GM12878 (cell line): ENCODE measurements around the gene TSPAN11. TPM values are rescaled to one million over a fixed set of nuclear protein-coding genes. Genes with fewer than 3 reads are reported as not detected.

Source experiments
- ATAC-seq: fragments of 200-7000 bp; cut with Tn5 transposase; 3 replicates; pipeline ENCODE4 v1.9.1; 2020; ENCODE audit warnings: mild to moderate bottlenecking, moderate library complexity
- BruUV-seq: library from RNA; stranded (reverse); fragments of 400-500 nt; replicated peaks from 2 replicates; lab custom pipeline; 2021; lab: Mats Ljungman, UMichigan
- CTCF ChIA-PET: fragments of 300-600 bp; sonication (Branson Sonifier 250); formaldehyde crosslinking; extraction: SDS; loops from one replicate; lab custom pipeline; 2021; ENCODE audit warnings: inconsistent platforms; lab: Yijun Ruan, JAX
- POLR2A ChIA-PET: fragments of 350-600 bp; formaldehyde crosslinking; extraction: SDS; loops from one replicate; lab custom pipeline; 2021; ENCODE audit warnings: inconsistent platforms; lab: Charles Lee
- RAD21 ChIA-PET: fragments of 300-600 bp; sonication (Branson Sonifier 250); formaldehyde crosslinking; loops from one replicate; lab custom pipeline; 2023; ENCODE audit warnings: antibody characterized with exemption; ENCODE audit not compliant: unreplicated experiment; lab: Charles Lee
- SMC1A ChIA-PET: fragments of 300-600 bp; sonication (Branson Sonifier 250); formaldehyde crosslinking; loops from one replicate; lab custom pipeline; 2023; ENCODE audit not compliant: unreplicated experiment, uncharacterized antibody; lab: Charles Lee
- DNase-seq: peaks from one replicate; pipeline ENCODE4 v3.0.0-alpha.2; 2011; ENCODE audit warnings: low read depth, low spot score
- FAIRE-seq: peaks from 3 replicates; lab custom pipeline; 2011; peaks lifted over from hg19 to GRCh38; lab: Jason Lieb, UNC
- H2AFZ ChIP-seq: 2 replicates; pipeline ENCODE4 v1.6.0; 2011; ENCODE audit warnings: low read depth, low read length, control low read depth; ENCODE audit not compliant: control insufficient read depth
- H3K27ac ChIP-seq: 2 replicates; pipeline ENCODE4 v1.5.1; 2011; ENCODE audit warnings: control low read depth; ENCODE audit not compliant: control insufficient read depth, insufficient read depth
- H3K27me3 ChIP-seq, 2 experiments: replicated peaks in 1 of 2; 2 replicates each; pipeline versions ENCODE4 v1.6.0 to v1.6.1; 2011; ENCODE audit warnings: low read length in 1 of 2; ENCODE audit not compliant: control insufficient read depth in 2 of 2, insufficient read depth in 2 of 2
- H3K36me3 ChIP-seq, 2 experiments: 2 replicates each; pipeline ENCODE4 v1.5.1; 2011; ENCODE audit warnings: low read length in 1 of 2; ENCODE audit not compliant: control insufficient read depth in 2 of 2, insufficient read depth in 2 of 2
- H3K4me1 ChIP-seq: 2 replicates; pipeline ENCODE4 v1.6.1; 2011; ENCODE audit warnings: mild to moderate bottlenecking, low read length, moderate library complexity, mixed read lengths; ENCODE audit not compliant: control insufficient read depth, insufficient read depth
- H3K4me2 ChIP-seq: 2 replicates; pipeline ENCODE4 v1.6.0; 2011; ENCODE audit warnings: control low read depth; ENCODE audit not compliant: control insufficient read depth, insufficient read depth
- H3K4me3 ChIP-seq: fragments of 200-600 bp; sonication (generic); 2 replicates; pipeline ENCODE4 v1.5.1; 2016
- H3K79me2 ChIP-seq: 2 replicates; pipeline ENCODE4 v1.6.0; 2011; ENCODE audit warnings: low read length; ENCODE audit not compliant: control insufficient read depth, insufficient read depth
- H3K9ac ChIP-seq: 2 replicates; pipeline ENCODE4 v1.8.0; 2011; ENCODE audit warnings: low read length, control low read depth, mixed read lengths; ENCODE audit not compliant: control insufficient read depth, insufficient read depth
- H3K9me3 ChIP-seq: replicated peaks from 3 replicates; pipeline ENCODE4 v1.5.1; 2011; ENCODE audit warnings: mild to moderate bottlenecking, low read length; ENCODE audit not compliant: control insufficient read depth, insufficient read depth
- H4K20me1 ChIP-seq: 2 replicates; pipeline ENCODE4 v1.6.0; 2011; ENCODE audit not compliant: control insufficient read depth, insufficient read depth
- BCL3 ChIP-seq: IDR thresholded peaks from 2 replicates; pipeline ENCODE4 v1.6.1; 2011; ENCODE audit warnings: borderline replicate concordance, low read depth, mild to moderate bottlenecking, moderate library complexity, low read length; ENCODE audit not compliant: insufficient read depth, poor library complexity, severe bottlenecking
- BRCA1 ChIP-seq: IDR thresholded peaks from 2 replicates; pipeline ENCODE4 v1.6.1; 2011; ENCODE audit warnings: low read depth, low read length, improper control_type of control experiment
- MTA3 ChIP-seq: IDR thresholded peaks from 2 replicates; pipeline ENCODE4 v1.6.1; 2012; ENCODE audit warnings: low read length, inconsistent platforms, borderline replicate concordance
- MYB ChIP-seq: fragments of 150-350 bp; IDR thresholded peaks from 2 replicates; pipeline ENCODE4 v1.6.1; 2014; ENCODE audit warnings: mild to moderate bottlenecking, low read depth, low read length, borderline replicate concordance
- RAD21 ChIP-seq: IDR thresholded peaks from 2 replicates; pipeline ENCODE4 v1.6.1; 2011; ENCODE audit warnings: mild to moderate bottlenecking, low read depth, low read length, moderate library complexity; ENCODE audit not compliant: insufficient read depth
- RELA ChIP-seq: fragments of 450-650 bp; IDR thresholded peaks from 2 replicates; pipeline ENCODE4 v1.8.0; 2014; ENCODE audit warnings: borderline replicate concordance; ENCODE audit not compliant: partially characterized antibody
- SREBF2 ChIP-seq: IDR thresholded peaks from 2 replicates; pipeline ENCODE4 v1.6.1; 2012; ENCODE audit warnings: mild to moderate bottlenecking, low read length
- WGBS: methylation state at CpG from one replicate; pipeline ENCODE4 v1.1.6; 2016; ENCODE audit warnings: low lambda C conversion rate; ENCODE audit not compliant: insufficient replicate concordance, insufficient coverage; ENCODE audit errors: missing lambda C conversion rate; 5-methylcytosine and 5-hydroxymethylcytosine counted together
- in situ Hi-C: fragments of 300-500 bp; cut with MboI; formaldehyde crosslinking; loops from 9 replicates; pipeline ENCODE4 v1.14.3; 2018; ENCODE audit warnings: mixed read lengths
- intact Hi-C: fragments of 100-400 bp; cut with micrococcal nuclease; formaldehyde crosslinking; loops from one replicate; pipeline ENCODE4 v1.14.2; 2022; ENCODE audit not compliant: unreplicated experiment
- polyA plus RNA-seq, 11 experiments: library from polyadenylated mRNA; depleted of rRNA in 4 of 11; unstranded in 6 of 11; stranded (reverse) in 5 of 11; fragments of >200 nt; fragmentation: Nextera tagmentation in 4 of 11; fragmentation: Illumina TruSeq in 1 of 11; extraction: Ambion mirVana in 4 of 11; extraction: Trizol in 1 of 11; gene quantifications; 1 replicate in 1 of 11; 2 replicates in 10 of 11; pipeline versions ENCODE4 v1.2.1 to v1.2.3, GENCODE V29; 2011 to 2016; ENCODE audit warnings: inconsistent platforms in 2 of 11, missing spikeins in 2 of 11, low read depth in 1 of 11
- total RNA-seq, 4 experiments: library from RNA; depleted of rRNA in 3 of 4; stranded (reverse); fragments of >200 nt in 3 of 4; fragmentation: Illumina TruSeq in 1 of 4; extraction: Trizol in 1 of 4; gene quantifications; 2 replicates each; pipeline versions ENCODE4 v1.2.1 to v1.2.3, GENCODE V29; 2013 to 2021

Gene TSPAN11
- total and polyA plus RNA-seq, 10 of the 15 experiments (the other 5 are each of a cell fraction or from before 2014, with no cell fraction given): under 0.01 to 0.27 (median 0.04) TPM; not detected in 6

GRCh38 chr12:30882706-30883105, 43.8 kb upstream of the TSPAN11 start (continued):
- TF ChIP-seq MTA3 (no peak), SREBF2 (no peak), BRCA1 (no peak)
- TF ChIP-seq, all 136 proteins: peak for 3

GRCh38 chr12:30884799-30885198, 41.7 kb upstream of the TSPAN11 start:
- Histone ChIP-seq H3K27ac (no peak overlapping the region), H3K4me1 (no peaks in the 10 kb centered on the region), H3K4me2 (no peak overlapping the region), H3K36me3 (no peaks in the 10 kb centered on the region), H3K27me3 (no peaks in the 10 kb centered on the region), H3K79me2 (no peaks in the 10 kb centered on the region), H3K9ac (no peak overlapping the region), H4K20me1 (no peaks in the 10 kb centered on the region), H2AFZ (no peak overlapping the region), H3K9me3 (no peaks in the 10 kb centered on the region; the same call in 2 of the 3 replicates), H3K4me3 (no peak overlapping the region)
- DNase-seq (no peak), FAIRE-seq (no peak), ATAC-seq (no peak)
- BruUV-seq: no TSS peak
- ChIA-PET POLR2A (no interaction called here), SMC1A (no interaction called here), RAD21 (no interaction called here), CTCF (interaction anchor here (0.7 to 1.1 kb wide), 2 partner anchors 12 to 388 kb away, joined by 3 read pairs; no protein-coding TSS in a partner anchor)
- in situ Hi-C loops: no loop called here
- TF ChIP-seq BCL3 (no peak), RELA (no peak), RAD21 (no peak), MYB (no peak)
- 37% methylated on average over 2 of the region's 2 CpGs for WGBS
- intact Hi-C loops: no loop called here
